ENCODE measurements around the gene ABCG8.

DNA sequence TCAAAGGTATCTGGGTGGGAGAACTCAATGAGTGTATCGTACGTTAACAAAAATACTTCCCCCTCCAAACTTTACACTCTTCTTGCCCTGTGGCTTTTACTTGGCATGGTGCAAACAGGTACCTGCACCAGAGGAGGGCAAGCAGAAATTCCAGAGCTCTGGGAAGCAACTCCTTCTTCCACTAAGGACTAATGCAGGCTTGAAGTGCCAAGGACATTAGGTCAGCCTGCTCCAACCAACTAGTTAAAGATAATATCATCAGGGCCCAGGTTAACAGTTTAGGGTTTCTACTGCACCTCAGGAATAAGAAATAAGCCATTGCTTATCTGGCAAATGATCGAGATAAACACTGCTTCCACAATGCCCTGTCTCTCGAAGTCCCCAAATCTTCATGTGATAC, 86.7 kb downstream of the ABCG8 start:
- TF ChIP-seq EZH2 (IDR thresholded peaks at IDR 0.05) (no peak), POLR2AphosphoS5 (IDR thresholded peaks at IDR 0.05; ENCODE audit: borderline replicate concordance, low read depth, low read length) (no peak)
